Spleen (tissue), 7 donors: ENCODE measurements around the gene SUSD3.

Source experiments
- POLR2A ChIP-seq, 3 donors: fragments of 450-650 bp; IDR thresholded peaks; one replicate each; pipeline ENCODE4 v1.5.1; 2017; ENCODE audit warnings: antibody characterized with exemption in 3 of 3, mild to moderate bottlenecking in 1 of 3
- TF ChIP-seq, protein P1 (sequence below), 11 experiments: fragments of 200-600 bp in 7 of 11; fragments of 450-650 bp in 4 of 11; sonication (generic) in 4 of 11; IDR thresholded peaks in 8 of 11; conservative IDR thresholded peaks in 3 of 11; 1 replicate in 7 of 11; 2 replicates in 4 of 11; pipeline versions ENCODE4 v1.4.0 to v1.8.0; 2016 to 2021; ENCODE audit warnings: antibody characterized with exemption in 11 of 11, inconsistent platforms in 4 of 11, mild to moderate bottlenecking in 1 of 11
- donor health status: DM: no; HTN: no; CAD: no; lungs with moderate emphysema.
- donor health status: DM: no; HTN: no; CAD: no.
- donor health status: DM: no; HTN: no; CAD: no.

DNA sequence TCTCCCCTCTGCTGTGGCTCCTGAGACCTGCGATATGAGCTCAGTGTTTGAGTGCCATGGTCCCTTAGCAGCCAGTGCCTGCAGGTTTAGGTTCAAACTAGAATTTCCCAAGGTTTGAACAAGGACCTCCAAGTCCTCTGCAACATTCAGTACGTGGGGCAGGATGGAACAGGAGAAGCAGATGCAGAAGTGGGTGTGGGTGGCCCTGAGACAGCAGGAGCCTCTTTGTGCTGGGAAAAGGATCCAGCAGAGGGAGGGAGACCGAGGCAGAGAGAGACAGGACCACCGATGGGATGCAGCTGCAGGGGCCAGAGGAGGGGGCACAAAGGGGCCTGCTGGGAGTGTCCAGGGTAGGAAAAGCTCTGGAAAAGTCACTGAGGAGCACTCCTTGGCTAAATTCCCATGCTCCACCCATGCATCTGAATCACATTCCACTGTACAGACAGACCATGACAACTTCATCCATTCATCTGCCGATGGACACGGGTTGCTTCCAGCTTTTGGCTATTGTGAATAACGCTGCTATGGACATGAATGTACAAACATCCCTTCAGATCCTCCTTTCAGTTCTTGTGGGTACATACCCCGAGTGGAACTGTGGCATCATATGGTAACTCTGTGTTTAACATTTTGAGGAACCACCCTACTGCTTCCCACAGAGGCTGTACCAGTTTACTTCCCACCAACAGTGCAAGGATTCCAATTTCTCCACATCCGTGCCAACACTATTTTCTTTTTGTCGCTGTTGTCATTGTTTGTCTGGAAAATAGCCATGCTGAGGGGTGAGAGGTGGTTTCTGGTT, 26.7 kb upstream of the SUSD3 start:
- TF ChIP-seq, protein P1, sequence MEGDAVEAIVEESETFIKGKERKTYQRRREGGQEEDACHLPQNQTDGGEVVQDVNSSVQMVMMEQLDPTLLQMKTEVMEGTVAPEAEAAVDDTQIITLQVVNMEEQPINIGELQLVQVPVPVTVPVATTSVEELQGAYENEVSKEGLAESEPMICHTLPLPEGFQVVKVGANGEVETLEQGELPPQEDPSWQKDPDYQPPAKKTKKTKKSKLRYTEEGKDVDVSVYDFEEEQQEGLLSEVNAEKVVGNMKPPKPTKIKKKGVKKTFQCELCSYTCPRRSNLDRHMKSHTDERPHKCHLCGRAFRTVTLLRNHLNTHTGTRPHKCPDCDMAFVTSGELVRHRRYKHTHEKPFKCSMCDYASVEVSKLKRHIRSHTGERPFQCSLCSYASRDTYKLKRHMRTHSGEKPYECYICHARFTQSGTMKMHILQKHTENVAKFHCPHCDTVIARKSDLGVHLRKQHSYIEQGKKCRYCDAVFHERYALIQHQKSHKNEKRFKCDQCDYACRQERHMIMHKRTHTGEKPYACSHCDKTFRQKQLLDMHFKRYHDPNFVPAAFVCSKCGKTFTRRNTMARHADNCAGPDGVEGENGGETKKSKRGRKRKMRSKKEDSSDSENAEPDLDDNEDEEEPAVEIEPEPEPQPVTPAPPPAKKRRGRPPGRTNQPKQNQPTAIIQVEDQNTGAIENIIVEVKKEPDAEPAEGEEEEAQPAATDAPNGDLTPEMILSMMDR (IDR thresholded peaks at IDR 0.05 in 8 of 11, conservative IDR thresholded peaks at IDR 0.05 in 3 of 11): no peak
- no peak for TF ChIP-seq POLR2A (IDR thresholded peaks at IDR 0.05)
